ENCODE results near the gene DGLUCY. TPM values are rescaled to one million over a fixed set of nuclear protein-coding genes. Genes with fewer than 3 reads are reported as not detected.

The DGLUCY gene
- total and polyA plus RNA-seq, 2 of the 8 experiments (the other 6 are each of a cell fraction or from before 2014, with no cell fraction given), result 24.9 to 31.8 TPM

- CTCF ChIA-PET (ENCODE audit: partially characterized antibody), result interaction anchor here (0.6 to 3.6 kb wide), 2 partner anchors 10 to 424 kb away, joined by 3 to 20 read pairs; no protein-coding TSS in a partner anchor
- WGBS, 2 experiments (ENCODE audit: extremely low coverage in 1 of 2, insufficient coverage in 1 of 2, insufficient read length in 1 of 2, insufficient replicate concordance in 2 of 2, low coverage in 1 of 2, low lambda C conversion rate in 2 of 2, missing lambda C conversion rate in 1 of 2), result 91% methylated on average over 3 of the region's 3 CpGs; no CpG with 5 or more reads in 1 of the 2 experiments
- H4K91ac ChIP-seq (replicated peaks; ENCODE audit: insufficient read length, low read length), result no peak overlapping the region
These were observed 145.0 kb downstream of the DGLUCY start for GRCh38 chr14:91258876-91259275.

More at GRCh38 chr14:91258876-91259275, 145.0 kb downstream of the DGLUCY start:
- FAIRE-seq (no peak), DNase-seq (ENCODE audit: low read depth in 1 of 2, low spot score in 2 of 2) (no peak)
- H2BK5ac ChIP-seq (ENCODE audit: low read depth, low read length), result no peak overlapping the region
- no peaks in the 10 kb centered on the region for H3K79me1 ChIP-seq (ENCODE audit: low read depth, low read length)
- no peak overlapping the region for H3K27ac ChIP-seq (ENCODE audit: low read depth, low read length)
- peak overlapping the region; percentile 17; the same call in 1 of the 2 replicates for H4K8ac ChIP-seq (ENCODE audit: extremely low read depth, insufficient read depth, low read length)
- H2AK5ac ChIP-seq (ENCODE audit: low read depth, low read length), result no peak overlapping the region
- POLR2A ChIA-PET (ENCODE audit: partially characterized antibody), result no interaction called here
- H3K18ac ChIP-seq (ENCODE audit: extremely low read depth, low read length), result no peak overlapping the region
- no peak overlapping the region for H3K9ac ChIP-seq (replicated peaks in 1 of 4; ENCODE audit: extremely low read depth in 1 of 4, low read depth in 3 of 4, low read length in 3 of 4)
- peaks cover 0 to 7% (median 3%) of the 10 kb centered on the region in 4 experiments; a peak in 5 of 7 replicates for H3K4me1 ChIP-seq (replicated peaks in 1 of 4; ENCODE audit: control insufficient read depth in 3 of 4, insufficient read depth in 4 of 4, low read length in 3 of 4)
- H3K4me3 ChIP-seq (ENCODE audit: extremely low read depth in 1 of 4, insufficient read depth in 2 of 4, low read depth in 3 of 4, low read length in 4 of 4), result no peak overlapping the region
- H3K4ac ChIP-seq (replicated peaks; ENCODE audit: insufficient read length, low read depth, low read length), result no peak overlapping the region
- H3K79me2 ChIP-seq (ENCODE audit: control insufficient read depth in 1 of 2, insufficient read depth in 2 of 2, low read length in 2 of 2), result no peaks in the 10 kb centered on the region
- no peak overlapping the region for H3K56ac ChIP-seq (replicated peaks; ENCODE audit: insufficient read length, low read depth, low read length)
- no peak overlapping the region for H2BK12ac ChIP-seq (ENCODE audit: low read depth, low read length)
- no peak overlapping the region for H2BK120ac ChIP-seq (replicated peaks; ENCODE audit: low read depth, low read length)
- H2BK15ac ChIP-seq (ENCODE audit: low read length), result no peak overlapping the region
- TF ChIP-seq POU5F1 (IDR thresholded peaks at IDR 0.05; ENCODE audit: low read depth, low read length), result no peak
- no peak for TF ChIP-seq HDAC2 (IDR thresholded peaks at IDR 0.05; ENCODE audit: borderline replicate concordance in 1 of 2, low read depth in 2 of 2, low read length in 2 of 2)
- TF ChIP-seq KDM5A (IDR thresholded peaks at IDR 0.05; ENCODE audit: low read length), result no peak
- no peak for TF ChIP-seq RBBP5 (IDR thresholded peaks at IDR 0.05; ENCODE audit: borderline replicate concordance, low read depth, low read length)
- TF ChIP-seq RFX5 (IDR thresholded peaks at IDR 0.05; ENCODE audit: borderline replicate concordance, low read depth, low read length), result no peak
- TF ChIP-seq CHD1 (IDR thresholded peaks at IDR 0.05; ENCODE audit: low read depth, low read length), result no peak
- no peak for TF ChIP-seq TBP (IDR thresholded peaks at IDR 0.05; ENCODE audit: low read depth, low read length)
- TF ChIP-seq NRF1 (IDR thresholded peaks at IDR 0.05; ENCODE audit: low read depth, low read length), result no peak
- no peak for TF ChIP-seq FOSL1 (IDR thresholded peaks at IDR 0.05; ENCODE audit: insufficient read depth, low read depth, low read length)
- no peak for TF ChIP-seq USF2 (IDR thresholded peaks at IDR 0.05; ENCODE audit: low read length)
- H3K23me2 ChIP-seq (ENCODE audit: low read depth, low read length), result peaks cover 3% of the 10 kb centered on the region; the same call in 1 of the 2 replicates
- H3K27me3 ChIP-seq (replicated peaks in 1 of 4; ENCODE audit: control insufficient read depth in 3 of 4, extremely low read depth in 1 of 4, insufficient read depth in 3 of 4, low read length in 3 of 4), result peaks cover 0 to 12% (median 11%) of the 10 kb centered on the region in 4 experiments; a peak in 6 of 7 replicates
- no peak overlapping the region for H3K14ac ChIP-seq (ENCODE audit: insufficient read length)
- no peak overlapping the region for H3K23ac ChIP-seq (ENCODE audit: insufficient read length)
- no peaks in the 10 kb centered on the region for H4K20me1 ChIP-seq (replicated peaks in 1 of 2; ENCODE audit: control insufficient read depth in 1 of 2, insufficient read depth in 2 of 2, low read length in 2 of 2)
- H2AFZ ChIP-seq (ENCODE audit: low read length), result no peak overlapping the region
- no peak overlapping the region for H3K4me2 ChIP-seq (ENCODE audit: insufficient read depth in 1 of 2, low read depth in 2 of 2, low read length in 2 of 2)
- H3K36me3 ChIP-seq (ENCODE audit: control insufficient read depth in 2 of 4, insufficient read depth in 4 of 4, low read length in 3 of 4), result no peaks in the 10 kb centered on the region
- H3K9me3 ChIP-seq (ENCODE audit: insufficient read depth in 2 of 2, low read depth in 1 of 2, low read length in 1 of 2), result no peaks in the 10 kb centered on the region
- no peak overlapping the region for H4K5ac ChIP-seq (ENCODE audit: insufficient read length, low read depth, low read length)
- H2BK20ac ChIP-seq (ENCODE audit: low read length), result no peak overlapping the region
